Measurements from ENCODE around the gene TMEM108.

GRCh38 chr3:133439563-133439962 lies 401.4 kb downstream of the TMEM108 start:
- TF ChIP-seq POLR2A (IDR thresholded peaks at IDR 0.05; ENCODE audit: low read depth, low read length) (no peak), PAX5 (IDR thresholded peaks at IDR 0.05; ENCODE audit: insufficient read depth, low read length, severe bottlenecking) (no peak), POLR2AphosphoS5 (IDR thresholded peaks at IDR 0.05; ENCODE audit: low read depth, low read length) (no peak), TAF1 (IDR thresholded peaks at IDR 0.05; ENCODE audit: low read depth, low read length) (no peak), SPI1 (IDR thresholded peaks at IDR 0.05; ENCODE audit: low read depth, low read length) (no peak)
